NCI-H510A treated with DMSO at 0.1 percent for 48 hours (cell line): Measurements from ENCODE around the gene COL23A1.

Experiments used
- DNase-seq: peaks from one replicate; lab custom pipeline; 2025; lab: John Stamatoyannopoulos, UW

COL23A1 gene

DNA sequence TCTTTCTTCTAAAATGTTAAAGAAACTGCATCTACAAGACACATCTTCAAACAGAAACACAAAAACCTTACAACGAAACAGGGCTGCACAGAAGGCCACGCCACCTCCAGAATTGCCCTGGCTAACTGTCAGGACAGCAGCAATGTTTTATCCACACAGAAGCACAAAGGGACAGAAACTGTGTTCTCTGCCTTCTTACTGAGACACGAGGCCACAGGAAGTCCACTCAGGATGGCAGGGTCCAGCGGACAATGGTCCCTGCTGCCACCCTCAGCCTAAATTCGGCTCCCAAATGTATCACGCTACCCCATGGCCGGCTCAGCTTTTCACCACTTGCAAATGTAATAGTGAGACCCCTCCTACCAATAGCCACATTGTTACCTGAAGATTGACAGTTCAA lies 197.8 kb downstream of the COL23A1 start:
- no peak for DNase-seq

DNA sequence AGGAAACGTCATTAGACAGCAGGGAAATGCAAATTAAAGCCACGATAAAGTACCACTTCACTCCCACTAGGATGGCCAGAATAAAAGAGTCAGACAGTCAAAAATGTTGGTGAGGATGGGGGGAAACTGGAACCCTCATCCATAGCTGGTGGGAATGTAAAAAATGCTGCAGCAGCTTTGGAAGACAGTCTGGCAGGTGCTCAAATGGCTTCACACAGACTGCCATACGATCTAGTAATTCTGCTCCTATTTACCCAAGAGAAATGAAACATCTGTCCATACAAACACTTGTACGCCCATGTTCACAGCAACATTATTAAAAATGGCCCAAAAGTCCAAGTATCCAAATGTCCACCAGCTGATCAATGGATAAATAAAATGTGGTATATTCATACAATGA lies 198.7 kb downstream of the COL23A1 start:
- no peak for DNase-seq

DNA sequence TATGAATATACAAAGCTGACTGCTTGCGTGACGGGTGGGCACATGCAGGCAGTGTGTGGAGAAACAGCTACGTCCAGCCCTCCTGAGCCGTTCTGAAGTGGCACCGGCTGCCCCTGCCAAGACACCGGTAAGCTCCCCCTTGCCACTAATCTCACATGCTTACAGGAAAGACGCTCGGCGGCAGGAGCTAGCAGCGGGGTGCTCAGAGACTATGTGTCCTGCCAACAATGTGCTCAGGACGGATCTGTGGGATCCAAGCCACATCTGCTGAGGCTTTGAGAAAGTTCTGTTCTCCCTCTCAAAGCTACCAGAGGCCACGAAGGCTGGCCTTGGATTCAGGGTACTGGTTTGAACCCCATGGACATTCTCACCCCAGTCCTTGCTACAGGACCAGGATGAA lies 200.4 kb downstream of the COL23A1 start:
- DNase-seq: no peak

DNA sequence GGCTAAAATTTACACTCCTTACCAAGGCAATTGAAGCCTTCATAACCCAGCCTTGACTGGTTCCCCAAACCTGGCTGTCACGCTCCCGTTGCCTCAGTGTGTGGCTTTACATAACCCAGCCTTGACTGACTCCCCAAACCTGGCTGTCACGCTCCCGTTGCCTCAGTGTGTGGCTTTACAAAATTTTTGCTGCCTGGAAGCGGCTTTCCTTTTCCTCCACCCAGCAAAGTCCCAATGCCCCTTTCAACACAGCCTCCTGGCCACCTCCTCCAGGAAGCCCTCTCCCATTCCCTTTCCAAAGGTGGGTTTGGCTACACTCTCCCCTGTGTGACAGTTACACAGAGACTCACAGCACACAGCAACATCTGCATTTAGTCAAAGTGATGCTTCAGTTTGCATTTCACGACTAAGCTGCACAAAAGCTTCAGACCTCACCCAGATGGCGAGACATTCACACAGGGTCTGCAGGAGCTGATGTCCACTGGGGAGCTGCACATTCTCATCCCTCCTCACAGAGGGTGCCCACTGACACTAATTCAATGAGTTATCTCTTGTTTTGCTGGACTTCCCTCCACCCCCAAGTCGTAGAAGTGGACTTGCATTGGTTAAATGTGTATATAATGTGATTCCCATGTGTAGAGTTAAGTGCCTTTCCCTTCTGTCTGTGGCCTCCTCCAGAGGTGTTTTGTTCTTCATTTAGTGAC lies 201.0 kb downstream of the COL23A1 start:
- no peak for DNase-seq

DNA sequence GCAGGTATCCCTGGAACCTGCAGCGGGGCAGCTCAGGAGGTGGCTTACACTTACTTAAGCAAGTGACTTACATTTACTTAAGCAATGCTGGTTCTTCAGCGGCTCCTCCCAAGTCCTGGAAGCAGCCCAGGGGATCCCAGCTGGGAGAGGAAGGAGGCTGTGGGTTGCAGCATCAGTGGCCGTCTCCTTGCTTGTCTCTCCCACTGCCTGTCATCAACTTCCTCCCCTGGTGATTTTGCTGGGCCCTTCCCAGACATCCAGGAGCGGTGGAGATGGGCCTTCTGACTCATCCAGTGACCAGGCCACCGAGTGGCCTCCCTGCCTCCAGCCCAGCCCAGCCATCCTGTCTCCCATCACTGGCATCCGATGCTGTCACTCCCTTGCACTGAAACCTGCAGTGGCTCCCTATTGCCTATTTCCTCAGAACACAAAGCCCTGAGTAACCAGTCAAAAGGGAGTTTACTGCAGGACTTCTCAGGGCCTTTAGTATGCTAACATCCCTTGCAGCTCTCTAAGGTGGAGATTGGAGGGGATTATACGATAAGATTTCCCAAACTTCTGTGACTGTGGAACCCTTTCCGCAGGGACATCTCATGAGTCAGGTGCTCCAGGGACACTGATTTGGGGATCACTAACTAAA lies 201.7 kb downstream of the COL23A1 start:
- no peak for DNase-seq

DNA sequence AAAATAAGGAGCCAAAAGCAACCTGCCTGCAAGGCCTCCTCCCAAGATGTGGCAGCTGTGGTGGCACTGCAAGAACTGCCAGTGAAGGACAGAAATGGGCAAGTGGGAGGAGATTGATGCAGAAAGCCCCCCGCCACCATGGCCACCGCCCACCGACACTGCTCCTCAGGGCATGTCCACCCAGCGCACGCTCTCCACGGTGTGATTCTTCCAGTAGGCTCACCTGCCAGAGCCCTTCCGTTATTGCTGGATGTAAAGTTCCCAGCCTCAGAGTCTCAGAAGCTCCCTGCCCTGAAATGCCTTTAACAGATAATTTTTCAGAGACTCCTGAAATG lies 202.4 kb downstream of the COL23A1 start:
- DNase-seq: no peak

DNA sequence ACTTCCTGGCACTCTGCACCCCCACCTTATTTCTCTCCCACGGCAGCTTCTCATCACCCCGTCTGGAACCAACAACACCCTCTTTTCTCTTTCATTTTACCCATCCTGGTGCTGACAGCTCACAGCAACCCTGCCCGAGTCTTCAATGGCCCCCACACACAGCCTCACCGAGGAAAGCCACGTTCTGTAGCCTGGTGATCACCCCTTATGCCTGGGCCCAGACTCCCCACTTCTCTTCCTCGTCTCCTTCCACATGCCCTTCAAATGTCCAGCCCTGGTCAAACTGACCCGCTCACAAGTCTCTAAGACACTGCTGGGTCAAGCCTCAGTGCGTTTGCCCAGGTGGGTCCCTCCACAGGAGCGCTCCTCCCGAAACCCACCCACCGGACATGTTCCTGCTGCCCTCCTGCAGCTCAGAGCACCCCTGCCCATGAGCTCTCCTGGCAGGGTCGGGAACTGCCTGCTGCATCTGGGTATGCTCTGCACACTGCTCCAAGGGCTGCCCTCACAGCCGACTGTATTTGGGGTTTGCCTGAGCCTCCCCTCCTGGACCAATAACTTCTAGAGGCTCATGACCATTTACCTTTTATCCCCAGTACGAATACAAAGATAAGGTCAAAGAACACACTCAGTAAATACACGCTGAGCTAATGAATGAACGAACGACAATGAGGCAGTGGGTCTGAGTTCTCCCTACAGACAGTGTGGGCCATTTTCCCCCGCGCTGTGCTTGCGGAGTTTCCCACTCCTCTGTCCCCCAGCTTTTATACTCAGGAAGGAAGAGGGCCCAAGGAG lies 202.9 kb downstream of the COL23A1 start:
- DNase-seq: no peak

DNA sequence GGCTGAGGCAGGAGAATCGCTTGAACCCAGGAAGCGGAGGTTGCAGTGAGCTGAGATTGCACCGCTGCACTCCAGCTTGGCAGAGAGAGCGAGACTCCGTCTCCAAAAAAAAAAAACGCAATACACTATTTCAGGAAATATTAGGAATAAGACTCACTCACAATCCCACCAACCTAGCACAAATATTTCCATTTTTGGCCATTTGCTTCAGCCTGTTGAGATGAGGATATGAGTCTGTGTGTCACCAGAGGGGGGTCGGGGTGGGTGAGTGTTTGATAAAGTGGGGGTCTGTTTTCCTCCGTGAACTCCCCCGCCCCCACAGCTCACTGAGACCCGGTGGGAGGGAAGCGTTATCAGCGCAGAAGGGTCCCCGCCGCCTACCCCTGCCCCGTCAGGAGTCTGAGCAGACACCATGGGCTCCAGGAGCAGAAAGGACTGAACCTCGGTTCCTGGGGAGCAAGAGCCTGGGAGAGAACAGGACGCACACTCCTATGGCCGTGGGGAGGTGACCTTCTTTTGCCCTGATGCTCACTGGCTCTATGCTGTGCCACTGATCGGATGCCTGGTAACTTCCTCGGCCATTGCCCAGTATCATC lies 203.8 kb downstream of the COL23A1 start:
- no peak for DNase-seq

DNA sequence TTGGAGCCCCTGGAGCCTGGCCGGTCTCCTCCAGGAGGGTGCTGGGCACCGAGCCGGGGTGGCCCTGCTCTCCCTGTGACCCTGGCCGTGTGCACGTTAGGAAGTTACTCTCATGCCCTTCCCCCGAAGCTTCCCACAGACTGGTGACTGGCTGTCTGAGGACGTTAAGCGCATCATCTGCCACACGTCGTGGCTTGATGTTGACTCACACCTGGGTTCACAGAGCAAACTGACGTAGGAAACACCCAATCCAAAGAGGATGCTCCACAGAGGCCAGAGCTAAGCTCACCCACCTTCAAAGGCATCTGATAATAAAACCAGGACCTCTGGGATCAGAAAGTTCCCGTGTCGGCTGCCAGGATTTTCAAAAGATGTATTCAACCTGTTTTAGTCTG lies 204.7 kb downstream of the COL23A1 start:
- DNase-seq: no peak

DNA sequence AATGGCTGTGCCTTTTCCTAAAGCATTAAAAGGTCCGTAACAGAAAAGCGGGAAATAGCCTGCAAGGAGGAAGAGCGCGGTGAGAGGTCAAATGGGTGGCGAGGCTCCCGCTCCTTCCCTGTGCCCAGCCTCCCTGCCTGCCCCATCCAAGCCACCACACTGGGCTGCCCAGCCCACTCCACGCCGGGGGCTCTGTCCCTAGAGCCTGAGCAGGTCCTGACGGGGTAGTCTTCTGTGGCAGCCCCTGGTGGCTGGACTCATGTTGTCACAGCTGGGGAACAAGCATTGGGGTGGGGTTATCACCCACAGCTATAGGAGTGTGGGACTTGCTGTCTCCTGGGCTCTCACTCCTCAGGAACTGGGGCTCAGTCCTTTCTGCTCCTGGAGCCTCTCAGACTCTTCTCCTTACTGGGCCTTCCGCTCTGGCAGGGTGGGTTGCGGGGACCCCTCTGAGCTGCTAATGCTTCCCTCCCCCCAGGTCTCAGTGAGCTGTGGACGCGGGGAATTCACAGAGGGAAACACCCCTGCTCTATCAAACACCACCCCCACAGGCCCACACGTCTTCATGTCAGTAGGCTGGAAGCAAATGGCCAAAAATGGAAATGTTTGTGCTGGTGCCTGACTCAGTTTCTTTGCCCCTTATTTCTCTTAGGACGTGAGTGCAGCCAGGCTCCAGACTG lies 205.2 kb downstream of the COL23A1 start:
- no peak for DNase-seq

DNA sequence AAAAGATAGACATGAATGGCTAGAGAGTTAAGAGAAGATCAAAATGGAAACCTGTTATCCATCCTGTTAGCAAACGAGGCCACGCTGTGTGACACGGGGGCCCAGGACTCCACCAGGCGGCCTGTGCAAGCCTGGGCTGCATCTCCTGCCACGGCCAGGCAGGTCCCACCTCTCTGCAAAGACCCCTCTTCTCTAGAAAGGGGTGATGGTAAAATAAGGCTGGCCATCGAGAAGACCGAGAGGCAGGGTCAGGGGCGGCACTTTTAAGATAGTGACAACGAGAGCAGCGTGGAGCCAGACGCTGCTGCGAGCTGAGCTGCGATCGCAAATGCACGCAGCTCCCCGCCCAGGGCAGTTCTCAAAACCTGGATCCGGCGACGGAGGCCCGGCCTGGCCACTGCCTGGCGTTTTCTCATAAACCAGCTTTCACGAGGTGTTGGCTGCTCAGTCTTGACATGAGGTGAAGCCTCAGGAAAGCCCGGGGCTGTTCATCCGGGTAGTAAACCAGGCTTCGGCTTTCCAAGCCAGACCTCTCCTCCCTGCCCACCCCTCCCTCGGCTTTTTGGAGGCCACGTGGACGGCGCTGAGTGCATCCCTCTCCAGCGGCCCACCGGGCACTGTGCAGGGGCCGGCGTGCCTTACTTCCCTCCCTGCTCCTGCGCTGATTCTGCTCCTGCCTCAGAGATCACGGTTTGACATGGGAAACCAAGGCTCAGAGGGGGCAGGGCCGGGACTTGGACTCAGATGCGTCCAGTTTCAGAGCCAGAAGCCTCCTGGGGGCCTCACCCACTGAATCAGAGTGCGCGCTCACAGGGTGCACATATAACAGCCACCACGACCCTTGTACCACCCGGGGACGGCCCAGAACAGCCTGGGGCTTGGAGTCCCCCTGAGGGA lies 206.0 kb downstream of the COL23A1 start:
- no peak for DNase-seq

DNA sequence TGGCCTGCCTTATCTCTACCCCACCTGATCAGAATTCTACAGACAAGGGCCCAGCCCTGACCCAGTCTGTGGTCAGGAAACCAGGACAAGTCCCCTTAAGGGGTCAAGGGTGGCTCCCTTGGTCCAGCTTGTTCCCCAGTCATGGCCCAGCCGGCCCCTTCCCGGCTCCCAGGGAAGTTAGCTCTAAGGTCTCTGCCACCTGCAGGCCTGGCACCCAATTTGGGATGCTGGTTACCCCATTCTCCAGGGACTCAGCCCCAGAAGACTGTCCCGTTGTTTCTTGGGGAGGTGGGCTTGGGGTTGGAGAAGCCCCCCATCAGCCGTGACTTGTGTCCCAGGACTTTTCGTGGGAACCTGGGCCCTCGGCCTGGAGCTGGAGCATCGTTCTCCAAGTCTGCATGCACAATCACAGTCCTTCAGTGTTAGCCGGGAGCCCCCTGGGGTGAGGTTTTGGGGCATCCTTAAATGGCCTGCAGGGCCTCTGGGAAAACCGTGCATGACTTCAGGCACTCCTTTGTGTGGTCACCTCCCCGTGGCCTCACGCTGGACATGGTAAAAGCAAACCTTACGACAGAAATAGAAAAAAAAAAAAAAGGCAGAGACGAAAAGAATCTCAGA lies 206.8 kb downstream of the COL23A1 start:
- no peak for DNase-seq

DNA sequence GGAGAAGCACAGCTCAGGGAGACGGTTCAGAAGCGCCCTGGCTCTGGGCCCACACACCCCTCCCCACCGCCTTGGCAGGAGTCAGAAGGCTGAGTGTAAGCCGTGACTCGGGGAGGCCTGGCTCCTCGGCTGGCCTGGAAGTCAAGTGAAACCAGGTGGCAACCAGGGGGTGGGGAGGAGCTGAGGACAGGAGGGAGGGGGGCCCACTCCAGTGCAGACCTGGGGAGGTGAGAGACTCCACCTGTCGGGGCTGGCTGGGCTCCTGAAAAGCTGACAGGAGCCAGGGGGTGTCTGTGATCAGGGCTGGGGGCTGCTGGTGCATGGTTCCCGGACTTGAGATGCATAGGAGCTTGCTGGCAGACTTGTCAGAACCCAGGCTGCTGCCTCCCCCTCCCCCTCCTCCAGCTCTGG lies 207.4 kb downstream of the COL23A1 start:
- DNase-seq: no peak

DNA sequence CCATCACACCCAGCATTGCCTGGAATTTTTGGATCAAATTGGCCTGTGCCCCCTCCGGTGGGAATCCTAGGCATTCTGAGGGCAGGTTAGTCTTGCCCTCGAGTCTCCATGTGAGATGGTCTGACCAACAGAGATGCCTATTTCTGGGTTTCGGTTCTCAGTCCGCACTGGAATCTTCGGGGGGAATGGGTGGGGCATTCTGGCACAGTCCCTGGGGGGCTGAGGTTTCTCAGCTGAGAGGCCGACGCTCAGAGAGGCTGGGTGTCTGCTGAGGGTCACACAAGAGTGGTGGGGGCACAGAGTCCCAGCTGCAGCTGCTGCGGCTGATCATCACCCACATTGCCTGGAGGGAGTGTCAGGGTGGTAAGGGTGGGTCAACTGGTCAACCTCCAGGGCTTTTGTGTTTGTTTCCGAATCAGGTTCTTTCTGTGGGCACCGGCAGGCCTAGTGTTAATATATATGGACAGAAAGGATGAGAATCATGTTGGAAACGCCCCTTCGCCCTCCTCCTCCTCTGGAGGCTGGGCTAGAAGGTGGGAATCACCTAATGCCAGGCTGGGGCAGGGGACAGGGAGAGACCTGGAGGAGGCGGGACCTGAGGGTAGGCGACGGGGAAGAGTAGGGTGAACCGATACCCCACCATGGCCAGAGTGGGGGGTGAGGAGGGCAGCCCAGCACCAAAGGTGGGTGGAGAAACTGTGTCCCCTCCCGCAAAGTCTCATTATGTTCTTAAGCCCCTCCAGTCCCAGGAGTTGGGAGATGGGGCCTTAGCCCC lies 208.1 kb downstream of the COL23A1 start:
- DNase-seq: no peak

DNA sequence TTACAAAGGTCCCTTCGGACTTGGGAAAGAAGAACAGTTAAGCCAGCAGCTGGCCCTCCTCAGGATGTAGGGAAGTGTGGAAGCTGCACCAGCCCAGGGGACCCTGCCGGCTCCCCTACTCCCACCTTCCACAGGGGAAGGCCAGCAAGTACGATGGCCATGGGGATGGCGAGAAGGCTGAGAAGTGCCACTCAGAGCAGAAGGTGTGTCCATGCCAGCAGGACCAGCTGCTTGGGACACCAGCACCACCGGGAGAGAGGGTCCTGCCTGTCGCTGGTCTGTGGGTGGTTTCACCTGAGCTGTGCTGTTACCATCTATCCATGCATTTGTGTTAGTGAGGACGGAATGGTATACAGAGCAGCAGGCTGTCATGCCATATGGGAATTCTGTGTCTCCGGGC lies 209.0 kb downstream of the COL23A1 start:
- DNase-seq: no peak

DNA sequence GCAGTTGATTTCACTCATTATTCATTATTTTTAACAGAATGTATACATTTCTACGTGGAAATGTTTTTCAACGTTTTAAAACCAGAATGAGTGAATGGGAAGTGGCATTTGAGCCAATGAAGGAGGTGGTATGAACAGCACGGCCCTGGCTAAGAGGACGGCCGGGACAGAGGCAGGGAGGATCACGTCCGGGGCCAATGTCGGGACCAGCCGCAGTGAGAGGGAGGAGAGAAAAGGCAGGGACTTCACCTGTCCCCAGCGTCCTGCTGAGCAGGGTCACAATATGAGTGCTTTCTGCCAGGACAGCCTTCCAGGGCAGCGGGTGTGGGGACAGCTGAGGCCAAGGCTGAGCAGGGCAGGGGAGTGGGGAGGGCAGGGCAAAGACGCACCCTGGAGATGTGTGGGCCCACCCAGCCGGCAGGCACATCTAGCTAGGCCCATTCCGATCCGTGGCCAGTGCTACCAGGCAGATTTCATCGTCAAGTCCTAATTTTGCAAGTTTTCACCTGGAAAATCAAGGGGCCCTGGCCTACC lies 209.6 kb downstream of the COL23A1 start:
- no peak for DNase-seq

DNA sequence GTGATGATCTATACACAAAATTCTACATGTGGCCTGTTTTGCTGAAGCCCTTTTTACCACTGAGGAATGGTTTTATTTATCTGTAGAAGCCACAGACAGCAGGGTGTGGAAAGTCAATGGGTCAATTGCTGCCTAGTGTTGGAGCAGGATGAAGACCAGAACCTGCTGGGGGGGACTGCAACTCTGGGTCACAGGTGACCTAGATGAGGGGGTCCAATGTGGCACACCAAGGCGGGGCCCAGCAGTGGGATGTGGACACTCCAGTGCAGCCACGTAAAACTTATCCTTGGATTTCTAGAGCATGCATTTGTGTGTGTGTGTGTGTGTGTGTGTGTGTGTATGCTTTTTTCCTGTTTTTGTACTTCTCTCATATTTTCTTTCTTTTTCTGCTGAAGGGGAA lies 210.1 kb downstream of the COL23A1 start:
- no peak for DNase-seq

DNA sequence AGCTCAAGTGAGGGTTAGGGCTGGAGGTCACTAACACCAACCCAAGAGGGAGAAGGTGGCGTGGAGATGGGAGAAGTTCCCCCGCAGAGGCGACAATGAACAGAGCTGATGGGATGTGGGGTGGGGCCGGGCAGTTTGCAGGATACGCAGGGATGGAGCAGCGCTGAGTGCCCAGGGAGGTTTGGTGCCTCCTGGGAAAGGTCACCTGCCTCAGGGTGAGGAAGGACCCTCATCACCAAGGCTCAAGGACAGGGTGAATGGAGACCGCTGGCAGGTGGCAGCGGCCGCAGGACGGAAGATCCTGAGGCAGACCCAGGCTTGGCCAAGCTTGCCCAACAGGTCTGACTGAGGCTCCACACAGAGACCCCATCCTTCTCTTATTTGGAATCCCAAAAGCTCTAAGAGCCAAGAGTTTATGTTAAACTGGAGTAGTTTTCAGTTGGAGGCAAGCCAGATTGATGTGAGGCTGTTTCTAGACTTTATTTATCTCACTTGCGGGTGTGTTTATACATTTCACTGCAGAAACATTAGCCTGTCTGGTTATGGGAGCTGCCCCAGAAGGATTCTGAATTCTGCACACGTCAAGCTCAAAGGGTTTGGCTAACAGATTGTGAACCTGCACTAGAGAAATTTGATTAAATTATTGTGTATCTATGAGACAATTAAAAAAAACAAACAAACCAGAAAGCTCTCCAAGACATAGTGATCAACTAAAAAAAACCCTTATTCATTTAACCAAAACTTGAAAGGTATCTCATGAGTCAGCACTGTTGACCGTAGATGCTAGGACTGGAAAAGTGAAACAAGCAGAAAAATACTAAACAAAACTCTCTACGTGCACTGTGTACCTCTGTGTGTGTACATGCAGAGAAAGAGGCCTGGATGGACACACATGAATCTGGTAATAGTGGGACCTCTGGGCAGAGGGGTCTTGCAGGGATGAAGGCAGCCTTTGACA lies 211.4 kb downstream of the COL23A1 start:
- no peak for DNase-seq
